ENCODE measurements around the gene ZNF664. TPM values are rescaled to one million over a fixed set of nuclear protein-coding genes. Genes with fewer than 3 reads are reported as not detected.

Gene ZNF664
- total and polyA plus RNA-seq, 9 of the 15 experiments (the other 6 are each of a cell fraction or from before 2014, with no cell fraction given), result 3.3 to 101 (median 63.6) TPM

DNA sequence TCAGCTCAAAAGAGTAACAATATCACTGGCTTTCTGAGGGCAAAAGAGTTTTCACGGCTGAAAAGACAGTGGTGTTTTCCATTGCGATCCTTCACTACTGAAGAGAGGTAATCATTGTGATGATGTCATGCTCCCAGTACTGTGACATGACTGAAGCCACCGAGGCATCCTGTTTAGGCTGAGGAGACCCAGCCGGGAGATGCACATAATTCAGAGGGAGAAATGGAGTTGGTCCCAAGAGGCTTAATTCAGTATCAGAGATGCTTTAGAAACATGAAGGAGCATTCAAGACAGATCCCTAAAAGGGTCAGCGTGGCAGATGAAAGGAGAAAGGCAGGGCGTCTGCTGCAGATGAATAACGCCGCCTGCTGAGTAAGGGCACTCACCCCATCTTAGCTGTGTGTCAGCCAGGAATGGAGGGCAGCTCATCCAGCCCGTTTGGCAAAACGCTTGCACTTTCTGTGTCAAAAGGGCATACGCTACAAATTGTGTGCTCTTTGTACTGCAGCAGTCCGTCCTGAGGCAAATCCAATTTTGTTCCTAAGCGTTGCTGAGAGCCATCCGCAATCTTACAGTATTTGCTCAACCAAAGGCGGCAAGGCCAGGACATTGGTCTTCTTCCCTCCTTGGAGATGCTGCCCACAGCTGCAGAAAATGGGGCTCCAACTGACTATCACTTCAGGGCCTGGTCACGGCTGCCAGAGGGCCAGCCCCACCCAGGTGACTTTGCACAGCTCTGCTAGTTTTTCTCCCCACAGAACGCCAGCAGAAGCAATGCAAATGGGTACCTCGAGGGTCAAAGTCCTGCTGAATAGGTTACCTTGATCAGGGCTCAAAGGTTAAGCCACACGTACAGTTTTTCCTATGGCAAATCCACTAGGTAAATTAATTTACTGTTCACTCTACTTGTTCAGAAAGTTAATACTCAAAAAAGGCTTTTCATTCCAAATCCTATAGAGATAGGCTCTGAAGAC, 23.9 kb upstream of the ZNF664 start:
- intact Hi-C loops (cut with micrococcal nuclease) (no loop called here), in situ Hi-C loops (cut with MboI) (no loop called here)
- Histone ChIP-seq H4K20me1 (replicated peaks; ENCODE audit: control insufficient read depth, insufficient read depth, low read length) (no peaks in the 10 kb centered on the region), H3K4me3 (no peak overlapping the region), H3K9me3 (replicated peaks; ENCODE audit: control insufficient read depth, insufficient read depth, low read depth, low read length) (no peaks in the 10 kb centered on the region), H2AFZ (ENCODE audit: low read depth, low read length) (peak overlapping the region; percentile 9; the same call in 1 of the 2 replicates), H3K9me1 (ENCODE audit: control insufficient read depth, insufficient read depth, low read length) (no peaks in the 10 kb centered on the region), H3K27ac (ENCODE audit: extremely low read depth, low read depth, low read length) (no peak overlapping the region), H3K4me2 (ENCODE audit: insufficient read depth, low read length) (0 out of 2 replicates have a peak overlapping the region, but pooled peaks have one; percentile 2), H3K27me3 (ENCODE audit: control insufficient read depth in 2 of 2, insufficient read depth in 2 of 2, low read length in 2 of 2) (peaks cover 13 to 21% of the 10 kb centered on the region in 2 experiments; a peak in 4 of 5 replicates), H3K4me1 (replicated peaks in 1 of 2; ENCODE audit: control insufficient read depth in 2 of 2, insufficient read depth in 2 of 2, low read length in 2 of 2) (peaks cover 8 to 9% of the 10 kb centered on the region in 2 experiments; a peak in 4 of 5 replicates), H3K9ac (ENCODE audit: insufficient read depth in 1 of 2, low read depth in 2 of 2, low read length in 2 of 2) (no peak overlapping the region), H3K36me3 (ENCODE audit: control insufficient read depth, insufficient read depth, low read length) (no peaks in the 10 kb centered on the region), H3K79me2 (ENCODE audit: control insufficient read depth, insufficient read depth, low read length) (no peaks in the 10 kb centered on the region)
- CTCF ChIA-PET (ENCODE audit: low intra/inter-chr PET ratio), result no interaction called here
- ATAC-seq, result no peak
- BruUV-seq (replicated peaks), result no TSS peak
- POLR2A ChIA-PET, result interaction anchor here (0.6 to 1.1 kb wide), 3 partner anchors 10 to 34 kb away, joined by 3 to 4 read pairs (median 3); no protein-coding TSS in a partner anchor
- peak; percentile 19 for FAIRE-seq
- no peak for TF ChIP-seq JUN (IDR thresholded peaks at IDR 0.05; ENCODE audit: borderline replicate concordance, low read depth, low read length)
- TF ChIP-seq JUN (CRISPR knock-in tag; IDR thresholded peaks at IDR 0.05; ENCODE audit: borderline replicate concordance), result no peak
- no peak for TF ChIP-seq ZNF655 (CRISPR knock-in tag; IDR thresholded peaks at IDR 0.05)
- no peak for TF ChIP-seq ZNF766 (CRISPR knock-in tag; conservative IDR thresholded peaks at IDR 0.05)
- peak; percentile 23; the same call in 1 of the 2 replicates for TF ChIP-seq ATF7 (IDR thresholded peaks at IDR 0.05)
- TF ChIP-seq, protein P1, sequence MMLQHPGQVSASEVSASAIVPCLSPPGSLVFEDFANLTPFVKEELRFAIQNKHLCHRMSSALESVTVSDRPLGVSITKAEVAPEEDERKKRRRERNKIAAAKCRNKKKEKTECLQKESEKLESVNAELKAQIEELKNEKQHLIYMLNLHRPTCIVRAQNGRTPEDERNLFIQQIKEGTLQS (IDR thresholded peaks at IDR 0.05), result peak; percentile 72
- TF ChIP-seq, protein P1 (CRISPR knock-in tag; conservative IDR thresholded peaks at IDR 0.05), result no peak
- no peak for TF ChIP-seq PHB (CRISPR knock-in tag; IDR thresholded peaks at IDR 0.05)
- no peak for TF ChIP-seq DNMT1 (IDR thresholded peaks at IDR 0.05)
- no peak for TF ChIP-seq RCOR1 (IDR thresholded peaks at IDR 0.05; ENCODE audit: borderline replicate concordance in 1 of 2, low read depth in 2 of 2, low read length in 2 of 2)
- no peak for TF ChIP-seq NCOA6 (IDR thresholded peaks at IDR 0.05)
- TF ChIP-seq HOXB6 (CRISPR knock-in tag; IDR thresholded peaks at IDR 0.05; ENCODE audit: borderline replicate concordance), result no peak
- TF ChIP-seq ARHGAP35 (IDR thresholded peaks at IDR 0.05; ENCODE audit: partially characterized antibody), result no peak
- WGBS (ENCODE audit: insufficient coverage, low coverage, missing lambda C conversion rate), result 44% methylated on average over 19 of the region's 19 CpGs
- DNase-seq (ENCODE audit: extremely low read depth in 1 of 4, low spot score in 3 of 4), result no peak
